ENCODE results near the gene SEC61G.
A peak's percentile ranks its signal among the peaks of the same experiment; 100 is the strongest.

DNA sequence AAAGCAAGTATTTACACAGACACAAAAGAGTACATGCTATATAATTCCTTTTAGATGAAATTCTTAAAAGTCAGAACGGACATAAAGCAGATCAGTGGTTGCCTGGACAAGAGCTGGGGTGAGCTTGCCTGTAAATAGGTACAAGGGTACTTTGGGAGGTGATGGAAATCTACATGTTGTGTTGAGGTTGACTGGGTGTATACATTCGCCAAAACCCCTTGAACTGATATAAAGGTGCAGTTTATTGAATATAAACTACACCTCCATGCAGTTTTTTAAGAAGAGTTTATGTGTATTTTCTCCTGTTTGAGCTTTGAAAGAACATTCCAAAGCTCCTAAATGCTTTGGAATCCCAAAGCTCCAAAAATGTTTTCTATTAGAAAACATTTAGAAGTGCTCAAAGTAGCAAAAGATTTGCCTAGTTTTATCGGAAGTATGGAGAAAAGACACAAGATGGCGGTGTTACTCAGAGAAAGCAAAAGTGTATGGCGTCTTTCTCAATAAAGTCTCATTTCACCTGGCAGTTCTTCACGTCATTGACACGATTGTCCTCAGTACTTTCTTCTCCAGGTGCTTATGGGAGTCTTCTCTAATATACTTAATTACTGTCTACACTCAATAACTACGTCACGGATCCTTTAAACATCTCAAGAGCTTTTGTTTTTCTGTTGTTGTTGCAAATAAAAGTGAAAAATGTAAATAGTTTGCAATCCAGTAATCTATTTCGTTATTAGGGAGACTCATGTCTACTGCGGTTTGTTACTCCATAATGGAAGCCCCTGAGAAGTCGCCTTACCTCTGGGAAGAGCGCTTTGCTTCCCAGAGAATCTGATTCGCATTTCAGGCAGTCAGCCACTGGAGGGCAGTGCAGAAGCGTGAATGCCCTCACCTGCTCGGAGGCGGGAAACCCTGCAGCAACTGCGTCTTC is 14.7 kb upstream of the SEC61G start:
- TF ChIP-seq, protein P1, sequence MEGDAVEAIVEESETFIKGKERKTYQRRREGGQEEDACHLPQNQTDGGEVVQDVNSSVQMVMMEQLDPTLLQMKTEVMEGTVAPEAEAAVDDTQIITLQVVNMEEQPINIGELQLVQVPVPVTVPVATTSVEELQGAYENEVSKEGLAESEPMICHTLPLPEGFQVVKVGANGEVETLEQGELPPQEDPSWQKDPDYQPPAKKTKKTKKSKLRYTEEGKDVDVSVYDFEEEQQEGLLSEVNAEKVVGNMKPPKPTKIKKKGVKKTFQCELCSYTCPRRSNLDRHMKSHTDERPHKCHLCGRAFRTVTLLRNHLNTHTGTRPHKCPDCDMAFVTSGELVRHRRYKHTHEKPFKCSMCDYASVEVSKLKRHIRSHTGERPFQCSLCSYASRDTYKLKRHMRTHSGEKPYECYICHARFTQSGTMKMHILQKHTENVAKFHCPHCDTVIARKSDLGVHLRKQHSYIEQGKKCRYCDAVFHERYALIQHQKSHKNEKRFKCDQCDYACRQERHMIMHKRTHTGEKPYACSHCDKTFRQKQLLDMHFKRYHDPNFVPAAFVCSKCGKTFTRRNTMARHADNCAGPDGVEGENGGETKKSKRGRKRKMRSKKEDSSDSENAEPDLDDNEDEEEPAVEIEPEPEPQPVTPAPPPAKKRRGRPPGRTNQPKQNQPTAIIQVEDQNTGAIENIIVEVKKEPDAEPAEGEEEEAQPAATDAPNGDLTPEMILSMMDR (IDR thresholded peaks at IDR 0.05) = peak; percentile 64 to 78 (median 70)
- TF ChIP-seq POLR2A (IDR thresholded peaks at IDR 0.05) = no peak
